ENCODE results near the gene LRRC4B.
A peak's percentile ranks its signal among the peaks of the same experiment; 100 is the strongest.

The LRRC4B gene

GRCh38 chr19:50500753-50501151 is 67.5 kb downstream of the LRRC4B start:
- DNase-seq (ENCODE audit: low spot score) (no peak), ATAC-seq (ENCODE audit: low read depth) (no peak)
- Histone ChIP-seq H3K9me3 (ENCODE audit: severe bottlenecking) (no peaks in the 10 kb centered on the region), H3K4me1 (ENCODE audit: insufficient read depth, poor library complexity, severe bottlenecking) (no peaks in the 10 kb centered on the region), H3K27me3 (ENCODE audit: insufficient read depth, poor library complexity, severe bottlenecking) (no peaks in the 10 kb centered on the region), H3K4me3 (ENCODE audit: severe bottlenecking) (no peak overlapping the region), H3K36me3 (ENCODE audit: low read depth) (no peaks in the 10 kb centered on the region), H3K27ac (ENCODE audit: poor library complexity, severe bottlenecking) (no peak overlapping the region)
- TF ChIP-seq CTCF (IDR thresholded peaks at IDR 0.05; ENCODE audit: poor library complexity, severe bottlenecking) = no peak

- DNase-seq (ENCODE audit: low spot score) = no peak
- Histone ChIP-seq H3K9me3 (ENCODE audit: severe bottlenecking) (no peaks in the 10 kb centered on the region), H3K27me3 (ENCODE audit: insufficient read depth, poor library complexity, severe bottlenecking) (no peaks in the 10 kb centered on the region), H3K4me1 (ENCODE audit: insufficient read depth, poor library complexity, severe bottlenecking) (no peaks in the 10 kb centered on the region), H3K36me3 (ENCODE audit: low read depth) (no peaks in the 10 kb centered on the region), H3K4me3 (ENCODE audit: severe bottlenecking) (no peak overlapping the region), H3K27ac (ENCODE audit: poor library complexity, severe bottlenecking) (no peak overlapping the region)
- 0 out of 3 replicates have a peak, but pooled peaks have one; percentile 17 for ATAC-seq (ENCODE audit: low read depth)
- TF ChIP-seq CTCF (IDR thresholded peaks at IDR 0.05; ENCODE audit: poor library complexity, severe bottlenecking) = no peak
Observed at GRCh38 chr19:50500060-50500752, 68.0 kb downstream of the LRRC4B start.

GRCh38 chr19:50498219-50499056 is 69.8 kb downstream of the LRRC4B start:
- Histone ChIP-seq H3K36me3 (ENCODE audit: low read depth) (no peaks in the 10 kb centered on the region), H3K9me3 (ENCODE audit: severe bottlenecking) (no peaks in the 10 kb centered on the region), H3K4me3 (ENCODE audit: severe bottlenecking) (no peak overlapping the region), H3K27ac (ENCODE audit: poor library complexity, severe bottlenecking) (no peak overlapping the region), H3K4me1 (ENCODE audit: insufficient read depth, poor library complexity, severe bottlenecking) (no peaks in the 10 kb centered on the region), H3K27me3 (ENCODE audit: insufficient read depth, poor library complexity, severe bottlenecking) (no peaks in the 10 kb centered on the region)
- no peak for TF ChIP-seq CTCF (IDR thresholded peaks at IDR 0.05; ENCODE audit: poor library complexity, severe bottlenecking)
- ATAC-seq (ENCODE audit: low read depth) = no peak
- no peak for DNase-seq (ENCODE audit: low spot score)

GRCh38 chr19:50497022-50497405 is 71.2 kb downstream of the LRRC4B start:
- Histone ChIP-seq H3K4me3 (ENCODE audit: severe bottlenecking) (no peak overlapping the region), H3K4me1 (ENCODE audit: insufficient read depth, poor library complexity, severe bottlenecking) (no peaks in the 10 kb centered on the region), H3K27ac (ENCODE audit: poor library complexity, severe bottlenecking) (no peak overlapping the region), H3K27me3 (ENCODE audit: insufficient read depth, poor library complexity, severe bottlenecking) (peaks cover 2% of the 10 kb centered on the region), H3K36me3 (ENCODE audit: low read depth) (no peaks in the 10 kb centered on the region), H3K9me3 (ENCODE audit: severe bottlenecking) (no peaks in the 10 kb centered on the region)
- DNase-seq (ENCODE audit: low spot score) (no peak), ATAC-seq (ENCODE audit: low read depth) (no peak)
- TF ChIP-seq CTCF (IDR thresholded peaks at IDR 0.05; ENCODE audit: poor library complexity, severe bottlenecking) = no peak

All from RWPE2 (cell line).